Measurements from ENCODE around the gene SNAPC2. TPM values are rescaled to one million over a fixed set of nuclear protein-coding genes. Genes with fewer than 3 reads are reported as not detected.

SNAPC2 gene
- total RNA-seq, 1 experiment from 2014 or later: 63.0 TPM

GRCh38 chr19:7969555-7969939 lies 49.4 kb downstream of the SNAPC2 start:
- in situ Hi-C loops (cut with HindIII; ENCODE audit: low pct_unique_long_range_greater_than_20kb, low sequenced_read_pairs): no loop called here
- DNase-seq (ENCODE audit: low read depth, low spot score) (no peak), ATAC-seq (no peak)
- Histone ChIP-seq H3K27me3 (ENCODE audit: control insufficient read depth, insufficient read depth, low read length) (no peaks in the 10 kb centered on the region), H3K9me3 (ENCODE audit: control insufficient read depth, insufficient read depth, low read depth, low read length) (no peaks in the 10 kb centered on the region), H3K27ac (ENCODE audit: low read length) (no peak overlapping the region), H3K36me3 (ENCODE audit: control insufficient read depth, insufficient read depth, low read length) (peaks cover 5% of the 10 kb centered on the region), H3K4me1 (ENCODE audit: control insufficient read depth, insufficient read depth, low read length) (no peaks in the 10 kb centered on the region), H3K4me3 (ENCODE audit: low read depth in 2 of 2, low read length in 2 of 2) (no peak overlapping the region)
- intact Hi-C loops (cut with micrococcal nuclease; ENCODE audit: unreplicated experiment): no loop called here
- CTCF ChIA-PET: interaction anchor here (0.8 kb wide), 1 partner anchor 14 kb away, joined by 3 read pairs; no protein-coding TSS in a partner anchor
- TSS peak; percentile 45 for BruUV-seq (replicated peaks)
- TF ChIP-seq CTCF (IDR thresholded peaks at IDR 0.05): no peak
- no peak for TF ChIP-seq SIN3A (IDR thresholded peaks at IDR 0.05; ENCODE audit: borderline replicate concordance, insufficient read depth, low read depth, low read length)
- TF ChIP-seq TCF7L2 (IDR thresholded peaks at IDR 0.05; ENCODE audit: low read depth, low read length): no peak
- TF ChIP-seq REST (IDR thresholded peaks at IDR 0.05; ENCODE audit: insufficient read depth in 1 of 2, low read depth in 2 of 2, low read length in 1 of 2): no peak
- TF ChIP-seq POLR2AphosphoS5 (IDR thresholded peaks at IDR 0.05; ENCODE audit: low read depth, low read length): no peak
- POLR2A ChIA-PET: interaction anchor here (0.5 kb wide), 1 partner anchor 8 kb away, joined by 3 read pairs; no protein-coding TSS in a partner anchor

GRCh38 chr19:7970716-7971448 lies 50.7 kb downstream of the SNAPC2 start:
- in situ Hi-C loops (cut with HindIII; ENCODE audit: low pct_unique_long_range_greater_than_20kb, low sequenced_read_pairs): no loop called here
- H3K27ac ChIP-seq (ENCODE audit: low read length): no peak overlapping the region
- no TSS peak for BruUV-seq (replicated peaks)
- TF ChIP-seq SIN3A (IDR thresholded peaks at IDR 0.05; ENCODE audit: borderline replicate concordance, insufficient read depth, low read depth, low read length): no peak
- no peak for TF ChIP-seq POLR2AphosphoS5 (IDR thresholded peaks at IDR 0.05; ENCODE audit: low read depth, low read length)
- TF ChIP-seq TCF7L2 (IDR thresholded peaks at IDR 0.05; ENCODE audit: low read depth, low read length): no peak
- no peak for TF ChIP-seq REST (IDR thresholded peaks at IDR 0.05; ENCODE audit: insufficient read depth in 1 of 2, low read depth in 2 of 2, low read length in 1 of 2)
- TF ChIP-seq CTCF (IDR thresholded peaks at IDR 0.05): peak; percentile 89
- no peak overlapping the region for H3K4me3 ChIP-seq (ENCODE audit: low read depth in 2 of 2, low read length in 2 of 2)
- intact Hi-C loops (cut with micrococcal nuclease; ENCODE audit: unreplicated experiment): no loop called here
- peaks cover 5% of the 10 kb centered on the region for H3K36me3 ChIP-seq (ENCODE audit: control insufficient read depth, insufficient read depth, low read length)
- H3K4me1 ChIP-seq (ENCODE audit: control insufficient read depth, insufficient read depth, low read length): no peaks in the 10 kb centered on the region
- ChIA-PET CTCF (interaction anchor here (0.7 kb wide), 1 partner anchor 252 kb away, joined by 4 read pairs; no protein-coding TSS in a partner anchor), POLR2A (no interaction called here)
- DNase-seq (ENCODE audit: low read depth, low spot score): no peak
- peak; percentile 81 for ATAC-seq
- no peaks in the 10 kb centered on the region for H3K27me3 ChIP-seq (ENCODE audit: control insufficient read depth, insufficient read depth, low read length)
- H3K9me3 ChIP-seq (ENCODE audit: control insufficient read depth, insufficient read depth, low read depth, low read length): no peaks in the 10 kb centered on the region

Data from Panc1 (cell line).